Endothelial cell of umbilical vein (primary cell): Measurements from ENCODE around the gene SCAPER. TPM values are rescaled to one million over a fixed set of nuclear protein-coding genes. Genes with fewer than 3 reads are reported as not detected.

Experiments
- BruUV-seq: library from RNA; stranded (reverse); fragments of 400-500 nt; replicated peaks from 2 replicates; lab custom pipeline; 2021; lab: Mats Ljungman, UMichigan
- CTCF ChIA-PET: fragments of 300-600, 350-600 bp; sonication (Branson Sonifier 250); formaldehyde crosslinking; loops from one replicate; lab custom pipeline; 2021; ENCODE audit warnings: antibody characterized with exemption, inconsistent platforms; lab: Charles Lee
- POLR2A ChIA-PET: fragments of 300-600, 350-600 bp; sonication (Branson Sonifier 250); formaldehyde crosslinking; loops from one replicate; lab custom pipeline; 2021; ENCODE audit warnings: antibody characterized with exemption, inconsistent platforms; lab: Charles Lee
- DNase-seq: peaks from one replicate; pipeline ENCODE4 v3.0.0-alpha.2; 2011; ENCODE audit warnings: low read depth, low spot score
- FAIRE-seq: peaks from 2 replicates; lab custom pipeline; 2011; peaks lifted over from hg19 to GRCh38; lab: Jason Lieb, UNC
- H2AFZ ChIP-seq: 2 replicates; pipeline ENCODE4 v1.6.0; 2012; ENCODE audit warnings: low read depth, low read length, control low read depth, inconsistent platforms
- H3K27ac ChIP-seq: 2 replicates; pipeline ENCODE4 v1.5.1; 2011; ENCODE audit warnings: low read depth, mild to moderate bottlenecking, control low read depth, low read length, moderate library complexity; ENCODE audit not compliant: insufficient read depth
- H3K27me3 ChIP-seq, 2 experiments: 2 replicates each; pipeline versions ENCODE4 v1.6.0 to v1.6.1; 2011; ENCODE audit warnings: low read length in 2 of 2, mixed read lengths in 1 of 2; ENCODE audit not compliant: control insufficient read depth in 2 of 2, insufficient read depth in 2 of 2
- H3K36me3 ChIP-seq, 2 experiments: 2 replicates in 1 of 2; 3 replicates in 1 of 2; pipeline ENCODE4 v1.5.1; 2011; ENCODE audit warnings: low read length in 2 of 2, mild to moderate bottlenecking in 1 of 2, moderate library complexity in 1 of 2; ENCODE audit not compliant: control insufficient read depth in 2 of 2, insufficient read depth in 2 of 2; ENCODE audit errors: extremely low read depth in 1 of 2
- H3K4me1 ChIP-seq: 3 replicates; pipeline ENCODE4 v1.5.1; 2011; ENCODE audit warnings: mild to moderate bottlenecking, low read length; ENCODE audit not compliant: control insufficient read depth, insufficient read depth; ENCODE audit errors: extremely low read depth
- H3K4me2 ChIP-seq: 2 replicates; pipeline ENCODE4 v1.6.1; 2011; ENCODE audit warnings: low read length, control low read depth, mixed read lengths; ENCODE audit not compliant: insufficient read depth
- H3K4me3 ChIP-seq, 3 experiments: fragments of 200-600 bp in 1 of 3; sonication (generic), shearing (Covaris generic) in 1 of 3; replicated peaks in 1 of 3; 2 replicates each; pipeline ENCODE4 v1.5.1; 2011 to 2016; ENCODE audit warnings: control low read depth in 3 of 3, low read length in 3 of 3, mild to moderate bottlenecking in 2 of 3, inconsistent platforms in 1 of 3, low read depth in 1 of 3, moderate library complexity in 1 of 3; ENCODE audit not compliant: insufficient read depth in 1 of 3
- H3K79me2 ChIP-seq: 2 replicates; pipeline ENCODE4 v1.6.0; 2012; ENCODE audit warnings: low read length, inconsistent platforms; ENCODE audit not compliant: control insufficient read depth, insufficient read depth
- H3K9ac ChIP-seq: replicated peaks from 2 replicates; pipeline ENCODE3; 2011; ENCODE audit warnings: low read length, control low read depth; ENCODE audit not compliant: insufficient read depth; ENCODE audit errors: extremely low read depth
- H3K9me1 ChIP-seq: replicated peaks from 3 replicates; pipeline ENCODE4 v1.6.0; 2011; ENCODE audit warnings: mild to moderate bottlenecking, low read length; ENCODE audit not compliant: control insufficient read depth, insufficient read depth; ENCODE audit errors: extremely low read depth
- H3K9me3 ChIP-seq: replicated peaks from 2 replicates; pipeline ENCODE4 v1.5.1; 2012; ENCODE audit warnings: low read length, inconsistent platforms; ENCODE audit not compliant: control insufficient read depth, insufficient read depth
- H4K20me1 ChIP-seq: replicated peaks from 2 replicates; pipeline ENCODE3; 2011; ENCODE audit warnings: mild to moderate bottlenecking, low read length; ENCODE audit not compliant: control insufficient read depth, insufficient read depth; ENCODE audit errors: extremely low read depth
- EZH2 ChIP-seq: IDR thresholded peaks from 2 replicates; pipeline ENCODE4 v1.6.1; 2012; ENCODE audit warnings: borderline replicate concordance, low read depth, mild to moderate bottlenecking, moderate library complexity, low read length, inconsistent platforms; ENCODE audit not compliant: severe bottlenecking
- FOS ChIP-seq: IDR thresholded peaks from 2 replicates; pipeline ENCODE4 v1.6.1; 2011; ENCODE audit warnings: mild to moderate bottlenecking, low read length, moderate library complexity, borderline replicate concordance; ENCODE audit not compliant: insufficient read depth
- MAX ChIP-seq: IDR thresholded peaks from 2 replicates; pipeline ENCODE4 v1.6.1; 2011; ENCODE audit not compliant: insufficient read depth, insufficient read length
- POLR2A ChIP-seq: IDR thresholded peaks from 2 replicates; pipeline ENCODE4 v1.6.1; 2012; ENCODE audit warnings: low read depth, mild to moderate bottlenecking, control low read depth, low read length
- POLR2AphosphoS5 ChIP-seq: IDR thresholded peaks from 2 replicates; pipeline ENCODE4 v1.6.1; 2012; ENCODE audit warnings: low read depth, mild to moderate bottlenecking, control low read depth, low read length, moderate library complexity; ENCODE audit not compliant: insufficient read depth
- dilution Hi-C: fragments of 300-500 bp; cut with MboI; formaldehyde crosslinking; loops from one replicate; pipeline ENCODE4 v1.15.0; 2019; ENCODE audit warnings: low sequenced_read_pairs; ENCODE audit not compliant: extremely low pct_ligation_motif_present
- intact Hi-C: fragments of 100-400 bp; cut with micrococcal nuclease; formaldehyde crosslinking; loops from one replicate; pipeline ENCODE4 v1.10.0; 2022
- polyA plus RNA-seq, 4 experiments: library from polyadenylated mRNA; depleted of rRNA in 3 of 4; stranded (reverse) in 3 of 4; unstranded in 1 of 4; fragments of >200 nt; gene quantifications; 2 replicates each; pipeline versions ENCODE4 v1.2.1 to v1.2.3, GENCODE V29; 2011 to 2012; ENCODE audit warnings: missing spikeins in 1 of 4
- total RNA-seq: library from RNA; stranded (reverse); gene quantifications from 2 replicates; pipeline ENCODE4 v1.2.3, GENCODE V29; 2021

Gene SCAPER
- total and polyA plus RNA-seq, 2 donors (not counting 3 experiments of a cell fraction or from before 2014, with no cell fraction given): 2.7 to 12.7 TPM

GRCh38 chr15:76575274-76575673 is 329.9 kb downstream of the SCAPER start:
- Histone ChIP-seq H3K36me3 (no peaks in the 10 kb centered on the region), H3K27me3 (no peaks in the 10 kb centered on the region), H3K4me2 (no peak overlapping the region), H3K4me1 (peaks cover 2% of the 10 kb centered on the region), H3K9ac (no peak overlapping the region), H3K79me2 (no peaks in the 10 kb centered on the region), H2AFZ (no peak overlapping the region), H4K20me1 (no peaks in the 10 kb centered on the region), H3K9me3 (no peaks in the 10 kb centered on the region), H3K4me3 (no peak overlapping the region), H3K27ac (no peak overlapping the region), H3K9me1 (no peaks in the 10 kb centered on the region)
- dilution Hi-C loops: no loop called here
- ChIA-PET POLR2A (no interaction called here), CTCF (interaction anchor here (0.7 kb wide), 1 partner anchor 41 kb away, joined by 3 read pairs; no protein-coding TSS in a partner anchor)
- no TSS peak for BruUV-seq
- TF ChIP-seq MAX: no peak
- TF ChIP-seq POLR2AphosphoS5: no peak
- no peak for TF ChIP-seq EZH2
- no peak for TF ChIP-seq POLR2A
- DNase-seq (no peak), FAIRE-seq (no peak)
- intact Hi-C loops: no loop called here

GRCh38 chr15:76572983-76573314 is 332.2 kb downstream of the SCAPER start:
- no peaks in the 10 kb centered on the region for H3K27me3 ChIP-seq
- H3K36me3 ChIP-seq: no peaks in the 10 kb centered on the region
- TF ChIP-seq MAX: no peak
- TF ChIP-seq FOS: no peak
- no peak for TF ChIP-seq POLR2AphosphoS5
- TF ChIP-seq EZH2: no peak
- H4K20me1 ChIP-seq: no peaks in the 10 kb centered on the region
- no TSS peak for BruUV-seq
- ChIA-PET POLR2A (no interaction called here), CTCF (no interaction called here)
- dilution Hi-C loops: no loop called here
- H3K79me2 ChIP-seq: no peaks in the 10 kb centered on the region
- no peaks in the 10 kb centered on the region for H3K9me1 ChIP-seq
- intact Hi-C loops: no loop called here
- no peak overlapping the region for H2AFZ ChIP-seq
- DNase-seq: no peak
- FAIRE-seq: no peak
- no peak overlapping the region for H3K9ac ChIP-seq
- no peak overlapping the region for H3K4me2 ChIP-seq
- H3K9me3 ChIP-seq: no peaks in the 10 kb centered on the region
- peaks cover 2% of the 10 kb centered on the region for H3K4me1 ChIP-seq
- H3K4me3 ChIP-seq: no peak overlapping the region
- no peak overlapping the region for H3K27ac ChIP-seq
